Endothelial cell of umbilical vein (primary cell): ENCODE measurements around the gene OR2A7. TPM values are rescaled to one million over a fixed set of nuclear protein-coding genes. Genes with fewer than 3 reads are reported as not detected.
"Not testable (repeated sequence)": the region's sequence is repeated elsewhere in the genome, so short reads cannot be mapped to it uniquely, and the experiment has no call there.

Source experiments
- BruUV-seq: library from RNA; stranded (reverse); fragments of 400-500 nt; replicated peaks from 2 replicates; lab custom pipeline; 2021; lab: Mats Ljungman, UMichigan
- CTCF ChIA-PET: fragments of 300-600, 350-600 bp; sonication (Branson Sonifier 250); formaldehyde crosslinking; loops from one replicate; lab custom pipeline; 2021; ENCODE audit warnings: antibody characterized with exemption, inconsistent platforms; lab: Charles Lee
- POLR2A ChIA-PET: fragments of 300-600, 350-600 bp; sonication (Branson Sonifier 250); formaldehyde crosslinking; loops from one replicate; lab custom pipeline; 2021; ENCODE audit warnings: antibody characterized with exemption, inconsistent platforms; lab: Charles Lee
- DNase-seq: peaks from one replicate; pipeline ENCODE4 v3.0.0-alpha.2; 2011; ENCODE audit warnings: low read depth, low spot score
- FAIRE-seq: peaks from 2 replicates; lab custom pipeline; 2011; peaks lifted over from hg19 to GRCh38; lab: Jason Lieb, UNC
- H2AFZ ChIP-seq: 2 replicates; pipeline ENCODE4 v1.6.0; 2012; ENCODE audit warnings: low read depth, low read length, control low read depth, inconsistent platforms
- H3K27ac ChIP-seq: 2 replicates; pipeline ENCODE4 v1.5.1; 2011; ENCODE audit warnings: low read depth, mild to moderate bottlenecking, control low read depth, low read length, moderate library complexity; ENCODE audit not compliant: insufficient read depth
- H3K27me3 ChIP-seq, 2 experiments: 2 replicates each; pipeline versions ENCODE4 v1.6.0 to v1.6.1; 2011; ENCODE audit warnings: low read length in 2 of 2, mixed read lengths in 1 of 2; ENCODE audit not compliant: control insufficient read depth in 2 of 2, insufficient read depth in 2 of 2
- H3K36me3 ChIP-seq, 2 experiments: 2 replicates in 1 of 2; 3 replicates in 1 of 2; pipeline ENCODE4 v1.5.1; 2011; ENCODE audit warnings: low read length in 2 of 2, mild to moderate bottlenecking in 1 of 2, moderate library complexity in 1 of 2; ENCODE audit not compliant: control insufficient read depth in 2 of 2, insufficient read depth in 2 of 2; ENCODE audit errors: extremely low read depth in 1 of 2
- H3K4me1 ChIP-seq: 3 replicates; pipeline ENCODE4 v1.5.1; 2011; ENCODE audit warnings: mild to moderate bottlenecking, low read length; ENCODE audit not compliant: control insufficient read depth, insufficient read depth; ENCODE audit errors: extremely low read depth
- H3K4me2 ChIP-seq: 2 replicates; pipeline ENCODE4 v1.6.1; 2011; ENCODE audit warnings: low read length, control low read depth, mixed read lengths; ENCODE audit not compliant: insufficient read depth
- H3K4me3 ChIP-seq, 3 experiments: fragments of 200-600 bp in 1 of 3; sonication (generic), shearing (Covaris generic) in 1 of 3; replicated peaks in 1 of 3; 2 replicates each; pipeline ENCODE4 v1.5.1; 2011 to 2016; ENCODE audit warnings: control low read depth in 3 of 3, low read length in 3 of 3, mild to moderate bottlenecking in 2 of 3, inconsistent platforms in 1 of 3, low read depth in 1 of 3, moderate library complexity in 1 of 3; ENCODE audit not compliant: insufficient read depth in 1 of 3
- H3K79me2 ChIP-seq: 2 replicates; pipeline ENCODE4 v1.6.0; 2012; ENCODE audit warnings: low read length, inconsistent platforms; ENCODE audit not compliant: control insufficient read depth, insufficient read depth
- H3K9ac ChIP-seq: replicated peaks from 2 replicates; pipeline ENCODE3; 2011; ENCODE audit warnings: low read length, control low read depth; ENCODE audit not compliant: insufficient read depth; ENCODE audit errors: extremely low read depth
- H3K9me1 ChIP-seq: replicated peaks from 3 replicates; pipeline ENCODE4 v1.6.0; 2011; ENCODE audit warnings: mild to moderate bottlenecking, low read length; ENCODE audit not compliant: control insufficient read depth, insufficient read depth; ENCODE audit errors: extremely low read depth
- H3K9me3 ChIP-seq: replicated peaks from 2 replicates; pipeline ENCODE4 v1.5.1; 2012; ENCODE audit warnings: low read length, inconsistent platforms; ENCODE audit not compliant: control insufficient read depth, insufficient read depth
- H4K20me1 ChIP-seq: replicated peaks from 2 replicates; pipeline ENCODE3; 2011; ENCODE audit warnings: mild to moderate bottlenecking, low read length; ENCODE audit not compliant: control insufficient read depth, insufficient read depth; ENCODE audit errors: extremely low read depth
- dilution Hi-C: fragments of 300-500 bp; cut with MboI; formaldehyde crosslinking; loops from one replicate; pipeline ENCODE4 v1.15.0; 2019; ENCODE audit warnings: low sequenced_read_pairs; ENCODE audit not compliant: extremely low pct_ligation_motif_present
- intact Hi-C: fragments of 100-400 bp; cut with micrococcal nuclease; formaldehyde crosslinking; loops from one replicate; pipeline ENCODE4 v1.10.0; 2022
- polyA plus RNA-seq, 4 experiments: library from polyadenylated mRNA; depleted of rRNA in 3 of 4; stranded (reverse) in 3 of 4; unstranded in 1 of 4; fragments of >200 nt; gene quantifications; 2 replicates each; pipeline versions ENCODE4 v1.2.1 to v1.2.3, GENCODE V29; 2011 to 2012; ENCODE audit warnings: missing spikeins in 1 of 4
- total RNA-seq: library from RNA; stranded (reverse); gene quantifications from 2 replicates; pipeline ENCODE4 v1.2.3, GENCODE V29; 2021

The OR2A7 gene
- total and polyA plus RNA-seq, 2 donors (not counting 3 experiments of a cell fraction or from before 2014, with no cell fraction given): 0.33 TPM; not detected in 1

- H3K79me2 ChIP-seq, H3K36me3 ChIP-seq, CTCF ChIA-PET, BruUV-seq, H3K4me1 ChIP-seq, H3K27ac ChIP-seq, H2AFZ ChIP-seq, H3K27me3 ChIP-seq, DNase-seq, H4K20me1 ChIP-seq, H3K4me3 ChIP-seq, POLR2A ChIA-PET, H3K4me2 ChIP-seq, H3K9ac ChIP-seq, H3K9me1 ChIP-seq, FAIRE-seq, H3K9me3 ChIP-seq, dilution Hi-C loops, intact Hi-C loops: not testable (repeated sequence)
Measured at GRCh38 chr7:144223675-144224074, 40.9 kb downstream of the OR2A7 start.

GRCh38 chr7:144220531-144220930 lies 44.1 kb downstream of the OR2A7 start:
- H3K4me1 ChIP-seq, H3K9me3 ChIP-seq, H3K79me2 ChIP-seq, H3K4me3 ChIP-seq, BruUV-seq, H3K36me3 ChIP-seq, H3K27ac ChIP-seq, intact Hi-C loops, H3K9ac ChIP-seq, dilution Hi-C loops, H4K20me1 ChIP-seq, POLR2A ChIA-PET, H3K9me1 ChIP-seq, H3K4me2 ChIP-seq, H2AFZ ChIP-seq, CTCF ChIA-PET, DNase-seq, H3K27me3 ChIP-seq, FAIRE-seq: not testable (repeated sequence)

DNA sequence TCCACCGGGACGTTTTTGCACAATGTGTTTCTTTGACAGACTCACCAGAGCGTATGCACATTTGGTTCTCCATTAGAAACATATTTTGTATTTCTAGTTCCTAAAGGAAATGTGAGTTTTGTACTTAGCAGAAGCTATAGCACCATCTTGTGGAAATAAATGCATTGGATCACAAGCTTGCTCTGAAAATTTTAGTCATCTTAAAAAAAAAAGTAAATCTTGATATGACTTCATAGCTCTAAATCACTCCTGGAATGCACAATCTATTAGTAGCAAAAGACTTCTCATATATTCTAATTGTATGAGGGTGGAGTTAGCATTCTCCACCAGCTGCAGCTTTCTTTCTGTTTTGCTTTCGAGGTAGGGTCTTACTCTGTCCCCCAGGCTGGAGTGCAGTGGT lies 45.4 kb downstream of the OR2A7 start:
- H3K4me3 ChIP-seq, intact Hi-C loops, CTCF ChIA-PET, H3K4me2 ChIP-seq, H3K27ac ChIP-seq, H2AFZ ChIP-seq, H3K9me3 ChIP-seq, POLR2A ChIA-PET, H3K4me1 ChIP-seq, H3K9ac ChIP-seq, H3K36me3 ChIP-seq, H4K20me1 ChIP-seq, H3K27me3 ChIP-seq, H3K9me1 ChIP-seq, DNase-seq, BruUV-seq, dilution Hi-C loops, H3K79me2 ChIP-seq: not testable (repeated sequence)
- FAIRE-seq: peak; percentile 75

GRCh38 chr7:144218581-144218980 lies 46.0 kb downstream of the OR2A7 start:
- H3K9ac ChIP-seq, H3K27ac ChIP-seq, H3K9me3 ChIP-seq, H3K4me1 ChIP-seq, FAIRE-seq, dilution Hi-C loops, CTCF ChIA-PET, H3K9me1 ChIP-seq, H3K27me3 ChIP-seq, H3K79me2 ChIP-seq, BruUV-seq, H4K20me1 ChIP-seq, H2AFZ ChIP-seq, H3K4me2 ChIP-seq, intact Hi-C loops, H3K36me3 ChIP-seq, POLR2A ChIA-PET, H3K4me3 ChIP-seq: not testable (repeated sequence)
- peak; percentile 0 for DNase-seq
